ENCODE data around the gene PHF14. TPM values are rescaled to one million over a fixed set of nuclear protein-coding genes. Genes with fewer than 3 reads are reported as not detected.

PHF14 gene
- total and polyA plus RNA-seq, 8 donors = 18.9 to 140 (median 69.6) TPM

- H3K9me3 ChIP-seq = no peaks in the 10 kb centered on the region
- no peaks in the 10 kb centered on the region for H3K27me3 ChIP-seq
- DNase-seq = no peak
- intact Hi-C loops (cut with DNase I; ENCODE audit: low total_unique reads) = no loop called here
- H3K36me3 ChIP-seq = no peaks in the 10 kb centered on the region
- H3K4me1 ChIP-seq = no peaks in the 10 kb centered on the region
- H3K27ac ChIP-seq = no peak overlapping the region
- WGBS, 5 donors = 78 to 88% (median 85%) methylated on average over 3 of the region's 3 CpGs
- TF ChIP-seq POLR2A (IDR thresholded peaks at IDR 0.05) = no peak
- TF ChIP-seq EP300 (IDR thresholded peaks at IDR 0.05) = no peak
- TF ChIP-seq POLR2AphosphoS5 (IDR thresholded peaks at IDR 0.05) = no peak
- TF ChIP-seq, protein P1, sequence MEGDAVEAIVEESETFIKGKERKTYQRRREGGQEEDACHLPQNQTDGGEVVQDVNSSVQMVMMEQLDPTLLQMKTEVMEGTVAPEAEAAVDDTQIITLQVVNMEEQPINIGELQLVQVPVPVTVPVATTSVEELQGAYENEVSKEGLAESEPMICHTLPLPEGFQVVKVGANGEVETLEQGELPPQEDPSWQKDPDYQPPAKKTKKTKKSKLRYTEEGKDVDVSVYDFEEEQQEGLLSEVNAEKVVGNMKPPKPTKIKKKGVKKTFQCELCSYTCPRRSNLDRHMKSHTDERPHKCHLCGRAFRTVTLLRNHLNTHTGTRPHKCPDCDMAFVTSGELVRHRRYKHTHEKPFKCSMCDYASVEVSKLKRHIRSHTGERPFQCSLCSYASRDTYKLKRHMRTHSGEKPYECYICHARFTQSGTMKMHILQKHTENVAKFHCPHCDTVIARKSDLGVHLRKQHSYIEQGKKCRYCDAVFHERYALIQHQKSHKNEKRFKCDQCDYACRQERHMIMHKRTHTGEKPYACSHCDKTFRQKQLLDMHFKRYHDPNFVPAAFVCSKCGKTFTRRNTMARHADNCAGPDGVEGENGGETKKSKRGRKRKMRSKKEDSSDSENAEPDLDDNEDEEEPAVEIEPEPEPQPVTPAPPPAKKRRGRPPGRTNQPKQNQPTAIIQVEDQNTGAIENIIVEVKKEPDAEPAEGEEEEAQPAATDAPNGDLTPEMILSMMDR (IDR thresholded peaks at IDR 0.05) = no peak
- H3K4me3 ChIP-seq = no peak overlapping the region
These were observed 153.6 kb downstream of the PHF14 start for GRCh38 chr7:11127114-11127785.

DNA sequence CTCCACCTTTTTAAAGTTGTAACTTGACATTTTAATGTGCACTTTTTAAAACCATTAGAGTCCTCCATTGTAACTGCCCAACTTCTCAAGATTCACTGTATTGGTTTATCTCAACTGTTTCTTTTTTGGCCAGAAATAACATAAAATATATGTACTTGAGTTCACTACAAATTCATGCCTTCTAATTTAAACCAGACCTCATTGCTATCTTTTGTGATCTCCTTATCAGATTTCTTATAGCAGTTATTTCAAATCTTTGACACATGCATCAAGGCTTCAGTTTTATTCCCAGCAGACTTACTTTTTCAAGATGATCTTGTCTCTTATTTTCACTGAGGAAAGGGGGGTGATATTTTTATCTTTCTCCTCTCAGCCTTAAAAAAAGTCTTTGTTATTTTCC is 154.3 kb downstream of the PHF14 start:
- no peak for DNase-seq
- Histone ChIP-seq H3K4me1 (no peaks in the 10 kb centered on the region), H3K27ac (no peak overlapping the region), H3K4me3 (no peak overlapping the region), H3K27me3 (no peaks in the 10 kb centered on the region), H3K9me3 (no peaks in the 10 kb centered on the region), H3K36me3 (no peaks in the 10 kb centered on the region)
- TF ChIP-seq POLR2A (IDR thresholded peaks at IDR 0.05) = no peak
- no peak for TF ChIP-seq EP300 (IDR thresholded peaks at IDR 0.05)
- TF ChIP-seq, protein P1 (IDR thresholded peaks at IDR 0.05) = no peak
- no peak for TF ChIP-seq POLR2AphosphoS5 (IDR thresholded peaks at IDR 0.05)
- intact Hi-C loops (cut with DNase I; ENCODE audit: low total_unique reads) = no loop called here

DNA sequence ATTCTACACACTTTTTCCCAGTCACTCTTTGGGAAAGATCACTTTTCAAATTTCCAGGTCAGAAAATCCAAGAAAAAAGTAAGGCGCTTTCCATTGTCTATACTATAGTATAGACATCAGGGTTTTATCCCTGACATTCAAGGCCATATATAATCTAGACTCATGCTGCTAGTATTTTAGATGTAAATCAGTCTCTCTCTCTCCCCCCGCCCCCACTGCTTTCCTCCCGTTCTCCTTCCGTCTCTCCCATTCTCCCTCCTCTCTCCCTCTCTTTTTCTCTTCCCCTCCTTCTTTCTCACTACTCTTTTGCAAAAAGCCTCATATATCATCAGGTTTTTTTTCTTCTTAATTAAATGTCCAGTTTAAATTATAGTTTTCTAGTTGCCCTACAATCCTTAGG is 154.8 kb downstream of the PHF14 start:
- H3K4me3 ChIP-seq = no peak overlapping the region
- 93 to 98% (median 95%) methylated on average over 4 of the region's 4 CpGs for WGBS, 5 donors
- H3K4me1 ChIP-seq = no peaks in the 10 kb centered on the region
- DNase-seq = no peak
- TF ChIP-seq, protein P1 (IDR thresholded peaks at IDR 0.05) = no peak
- TF ChIP-seq EP300 (IDR thresholded peaks at IDR 0.05) (no peak), POLR2AphosphoS5 (IDR thresholded peaks at IDR 0.05) (no peak), POLR2A (IDR thresholded peaks at IDR 0.05) (no peak)
- no peaks in the 10 kb centered on the region for H3K27me3 ChIP-seq
- intact Hi-C loops (cut with DNase I; ENCODE audit: low total_unique reads) = no loop called here
- no peaks in the 10 kb centered on the region for H3K9me3 ChIP-seq
- no peaks in the 10 kb centered on the region for H3K36me3 ChIP-seq
- H3K27ac ChIP-seq = no peak overlapping the region

DNA sequence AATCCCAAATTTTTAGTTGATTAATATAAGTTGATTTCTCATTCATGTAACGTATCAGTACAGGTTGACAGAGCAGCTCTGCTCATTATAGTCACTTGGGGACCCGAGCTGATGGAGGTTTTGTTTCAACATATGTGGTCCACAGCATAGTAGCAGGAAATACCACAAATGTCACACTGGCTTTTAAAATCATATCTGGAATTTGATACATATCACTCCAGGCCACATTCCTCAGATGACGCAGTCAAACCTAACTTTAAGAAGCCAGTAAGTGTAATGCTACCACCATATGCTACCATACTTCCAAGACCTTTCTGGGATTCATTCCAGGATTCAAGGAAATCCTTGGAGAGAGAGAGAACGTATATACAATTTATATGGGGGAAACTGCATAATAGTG is 156.3 kb downstream of the PHF14 start:
- peaks cover 0 to 7% (median 3%) of the 10 kb centered on the region in 4 donors for H3K36me3 ChIP-seq
- DNase-seq = peak in 1 of 2 donors; percentile 8
- no peaks in the 10 kb centered on the region for H3K4me1 ChIP-seq
- no peak overlapping the region for H3K4me3 ChIP-seq
- H3K9me3 ChIP-seq = no peaks in the 10 kb centered on the region
- H3K27me3 ChIP-seq = no peaks in the 10 kb centered on the region
- TF ChIP-seq EP300 (IDR thresholded peaks at IDR 0.05) (no peak), POLR2A (IDR thresholded peaks at IDR 0.05) (no peak)
- intact Hi-C loops (cut with DNase I; ENCODE audit: low total_unique reads) = no loop called here
- WGBS, 5 donors = 84 to 91% (median 88%) methylated on average over 4 of the region's 4 CpGs
- no peak overlapping the region for H3K27ac ChIP-seq

DNA sequence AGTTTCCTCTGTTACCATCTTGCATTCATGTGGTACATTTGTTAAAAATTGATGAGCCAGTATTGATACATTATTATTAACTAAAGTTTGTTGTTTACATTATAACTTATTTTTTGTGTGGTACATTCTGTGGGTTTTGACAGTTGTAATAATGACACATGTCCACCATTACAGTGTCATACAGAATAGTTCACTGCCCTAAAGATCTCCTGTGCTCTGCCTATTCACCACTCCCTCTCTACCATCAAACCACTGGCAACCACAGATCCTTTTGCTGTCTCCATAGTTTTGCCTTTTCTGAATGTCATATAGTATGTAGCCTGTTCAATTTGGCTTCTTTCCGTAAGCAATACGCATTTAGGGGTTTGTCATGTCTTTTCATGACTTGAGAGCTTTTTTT is 156.9 kb downstream of the PHF14 start:
- TF ChIP-seq, protein P1 (IDR thresholded peaks at IDR 0.05) = no peak
- TF ChIP-seq EP300 (IDR thresholded peaks at IDR 0.05) (no peak), POLR2A (IDR thresholded peaks at IDR 0.05) (no peak), POLR2AphosphoS5 (IDR thresholded peaks at IDR 0.05) (no peak)
- Histone ChIP-seq H3K36me3 (peaks cover 0 to 9% (median 4%) of the 10 kb centered on the region in 4 donors), H3K27me3 (no peaks in the 10 kb centered on the region), H3K27ac (no peak overlapping the region), H3K4me3 (no peak overlapping the region), H3K9me3 (no peaks in the 10 kb centered on the region), H3K4me1 (no peaks in the 10 kb centered on the region)
- WGBS, 5 donors = 95 to 100% (median 97%) methylated on average over 2 of the region's 2 CpGs
- no peak for DNase-seq
- intact Hi-C loops (cut with DNase I; ENCODE audit: low total_unique reads) = no loop called here
